Ovary (tissue), 3 donors: ENCODE measurements around the gene COL23A1.

ENCODE experiments used
- CTCF ChIP-seq, 3 donors: fragments of 450-650 bp in 2 of 3; fragments of 200-600 bp in 1 of 3; IDR thresholded peaks; one replicate each; pipeline versions ENCODE4 v1.5.1 to v1.8.0; 2016 to 2022; ENCODE audit warnings: antibody characterized with exemption in 3 of 3, mild to moderate bottlenecking in 1 of 3
- POLR2A ChIP-seq: fragments of 450-650 bp; IDR thresholded peaks from one replicate; pipeline ENCODE4 v1.6.1; 2017; ENCODE audit warnings: antibody characterized with exemption, mild to moderate bottlenecking, moderate library complexity
- donor health status: DM: no; HTN: no; CAD: no.

GRCh38 chr5:178388386-178389025 is 201.7 kb downstream of the COL23A1 start:
- TF ChIP-seq CTCF (IDR thresholded peaks at IDR 0.05) (no peak), POLR2A (no peak)
